Activated CD8-positive, alpha-beta memory T cell treated with anti-CD3 and anti-CD28 coated beads, Interleukin-2, amount 10 ng/mL, durations not matched to agents 7 days and 5 days (primary cell): ENCODE data around the gene RDH12. TPM values are rescaled to one million over a fixed set of nuclear protein-coding genes. Genes with fewer than 3 reads are reported as not detected.
A peak's percentile ranks its signal among the peaks of the same experiment; 100 is the strongest.
"Not testable (repeated sequence)": the region's sequence is repeated elsewhere in the genome, so short reads cannot be mapped to it uniquely, and the experiment has no call there.

ENCODE experiments used
- ATAC-seq: fragments of 150-1000 bp; cut with Tn5 transposase; one replicate; pipeline ENCODE4 v1.10.0; 2021; ENCODE audit warnings: moderate library complexity
- CTCF ChIA-PET: fragments of 350-600 bp; sonication (Branson Sonifier 250); formaldehyde crosslinking; loops from one replicate; lab custom pipeline; 2021; ENCODE audit warnings: antibody characterized with exemption; lab: Charles Lee
- DNase-seq: peaks from one replicate; pipeline ENCODE4 v3.0.0-alpha.2; 2020
- H3K27ac Mint-ChIP-seq: one replicate; pipeline ENCODE4 v1.8.0; 2021; ENCODE audit warnings: mild to moderate bottlenecking, mixed read lengths
- H3K27me3 Mint-ChIP-seq: one replicate; pipeline ENCODE4 v1.8.0; 2021; ENCODE audit warnings: mixed read lengths
- H3K36me3 Mint-ChIP-seq: one replicate; pipeline ENCODE4 v1.8.0; 2021; ENCODE audit warnings: mild to moderate bottlenecking, mixed read lengths
- H3K4me1 Mint-ChIP-seq: one replicate; pipeline ENCODE4 v1.8.0; 2021; ENCODE audit warnings: mixed read lengths
- H3K4me3 Mint-ChIP-seq: one replicate; pipeline ENCODE4 v1.8.0; 2021; ENCODE audit warnings: mild to moderate bottlenecking, moderate library complexity, mixed read lengths
- H3K9me3 Mint-ChIP-seq: one replicate; pipeline ENCODE4 v1.8.0; 2022; ENCODE audit warnings: low read depth, mixed read lengths
- total RNA-seq, 2 experiments: library from RNA; stranded (reverse); gene quantifications; one replicate each; pipeline ENCODE4 v1.2.3, GENCODE V29; 2021

Gene RDH12
- total RNA-seq, 2 experiments from 2014 or later = not detected

DNA sequence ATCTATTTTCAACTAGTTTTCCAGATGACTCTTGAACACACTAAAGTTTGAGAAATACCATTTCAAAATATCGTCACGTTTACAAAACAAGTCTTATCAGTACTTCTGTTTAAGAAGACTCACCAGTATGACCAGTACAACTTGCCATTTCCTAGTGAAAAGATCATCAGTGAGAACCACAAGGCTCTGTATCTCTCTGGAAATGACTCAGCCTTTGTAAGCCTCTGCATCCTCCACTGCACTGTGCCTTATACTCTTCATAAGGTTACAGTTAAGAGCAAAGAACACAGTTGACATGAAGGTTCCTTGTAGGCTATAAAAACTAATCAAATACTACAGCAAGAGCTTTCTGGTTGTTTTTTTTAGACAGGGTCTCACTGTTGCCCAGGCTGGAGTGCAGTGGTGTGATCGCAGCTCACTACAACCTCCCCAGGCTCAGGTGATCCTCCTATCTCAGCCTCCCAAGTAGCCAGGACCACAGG lies 21.5 kb upstream of the RDH12 start:
- CTCF ChIA-PET = interaction anchor here (1.0 to 1.2 kb wide), 4 partner anchors 24 to 96 kb away, joined by 3 to 4 read pairs (median 3); partner anchors contain the start of gene PIGH
- Mint-ChIP-seq H3K9me3 (no peaks in the 10 kb centered on the region), H3K27ac (peak overlapping the region; percentile 79), H3K36me3 (peaks cover 60% of the 10 kb centered on the region), H3K27me3 (no peaks in the 10 kb centered on the region), H3K4me3 (no peak overlapping the region), H3K4me1 (peaks cover 43% of the 10 kb centered on the region)
- DNase-seq (peak; percentile 72), ATAC-seq (peak; percentile 99)

DNA sequence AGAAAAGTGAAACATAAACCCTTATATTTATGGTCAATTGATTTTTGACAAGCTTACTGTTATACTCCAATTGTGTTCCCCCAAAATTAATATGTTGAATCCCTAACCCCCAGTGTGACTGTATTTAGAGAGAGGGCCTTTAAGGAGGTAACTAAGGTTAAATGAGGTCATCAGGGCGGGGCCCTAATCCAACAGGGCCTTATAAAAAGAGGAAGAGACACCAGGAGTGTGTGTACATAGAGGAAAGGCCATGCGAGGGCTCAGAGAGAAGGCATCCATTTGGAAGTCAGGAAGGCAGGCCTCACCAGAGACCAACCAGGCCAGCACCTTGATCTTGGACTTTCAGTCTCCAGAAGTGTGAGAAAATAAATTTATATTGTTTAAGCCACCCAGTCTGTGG lies 20.7 kb upstream of the RDH12 start:
- H3K4me1 Mint-ChIP-seq = peaks cover 41% of the 10 kb centered on the region
- H3K27me3 Mint-ChIP-seq = no peaks in the 10 kb centered on the region
- no peak for ATAC-seq
- H3K4me3 Mint-ChIP-seq = no peak overlapping the region
- H3K36me3 Mint-ChIP-seq = peaks cover 66% of the 10 kb centered on the region
- DNase-seq = no peak
- H3K9me3 Mint-ChIP-seq = no peaks in the 10 kb centered on the region
- CTCF ChIA-PET = interaction anchor here (1.0 to 1.2 kb wide), 4 partner anchors 23 to 96 kb away, joined by 3 to 4 read pairs (median 3); partner anchors contain the start of gene PIGH
- peak overlapping the region; percentile 79 for H3K27ac Mint-ChIP-seq

- no peak overlapping the region for H3K4me3 Mint-ChIP-seq
- H3K27ac Mint-ChIP-seq = no peak overlapping the region
- H3K9me3 Mint-ChIP-seq = no peaks in the 10 kb centered on the region
- peaks cover 32% of the 10 kb centered on the region for H3K4me1 Mint-ChIP-seq
- ATAC-seq (no peak), DNase-seq (no peak)
- CTCF ChIA-PET = no interaction called here
- H3K36me3 Mint-ChIP-seq = peaks cover 71% of the 10 kb centered on the region
- no peaks in the 10 kb centered on the region for H3K27me3 Mint-ChIP-seq
Observed at GRCh38 chr14:67683842-67684241, 17.8 kb upstream of the RDH12 start.

DNA sequence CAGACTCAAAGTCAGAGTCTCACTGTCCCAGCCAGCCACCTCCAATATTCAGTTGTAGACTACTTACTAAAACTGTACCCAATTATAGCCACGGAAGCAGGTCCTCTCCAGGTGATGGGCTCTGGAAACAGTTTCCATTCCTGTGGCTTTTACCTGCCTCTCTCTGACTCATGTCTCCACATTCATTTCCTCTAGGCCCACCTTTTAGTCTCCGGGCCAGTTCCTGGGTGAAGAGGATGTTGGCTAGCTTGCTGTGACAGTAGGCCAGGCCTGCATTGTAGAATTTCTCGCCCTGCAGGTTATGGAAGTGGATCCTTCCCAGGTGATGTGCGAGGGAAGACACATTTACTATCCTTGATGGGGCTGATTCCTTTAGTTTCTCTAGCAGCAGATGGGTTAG lies 11.7 kb upstream of the RDH12 start:
- no peak for ATAC-seq
- peaks cover 32% of the 10 kb centered on the region for H3K4me1 Mint-ChIP-seq
- DNase-seq = no peak
- no peak overlapping the region for H3K4me3 Mint-ChIP-seq
- H3K27me3 Mint-ChIP-seq = no peaks in the 10 kb centered on the region
- peaks cover 62% of the 10 kb centered on the region for H3K36me3 Mint-ChIP-seq
- CTCF ChIA-PET = interaction anchor here (1.6 kb wide), 1 partner anchor 14 kb away, joined by 4 read pairs; no protein-coding TSS in a partner anchor
- no peaks in the 10 kb centered on the region for H3K9me3 Mint-ChIP-seq
- peak overlapping the region; percentile 39 for H3K27ac Mint-ChIP-seq

DNA sequence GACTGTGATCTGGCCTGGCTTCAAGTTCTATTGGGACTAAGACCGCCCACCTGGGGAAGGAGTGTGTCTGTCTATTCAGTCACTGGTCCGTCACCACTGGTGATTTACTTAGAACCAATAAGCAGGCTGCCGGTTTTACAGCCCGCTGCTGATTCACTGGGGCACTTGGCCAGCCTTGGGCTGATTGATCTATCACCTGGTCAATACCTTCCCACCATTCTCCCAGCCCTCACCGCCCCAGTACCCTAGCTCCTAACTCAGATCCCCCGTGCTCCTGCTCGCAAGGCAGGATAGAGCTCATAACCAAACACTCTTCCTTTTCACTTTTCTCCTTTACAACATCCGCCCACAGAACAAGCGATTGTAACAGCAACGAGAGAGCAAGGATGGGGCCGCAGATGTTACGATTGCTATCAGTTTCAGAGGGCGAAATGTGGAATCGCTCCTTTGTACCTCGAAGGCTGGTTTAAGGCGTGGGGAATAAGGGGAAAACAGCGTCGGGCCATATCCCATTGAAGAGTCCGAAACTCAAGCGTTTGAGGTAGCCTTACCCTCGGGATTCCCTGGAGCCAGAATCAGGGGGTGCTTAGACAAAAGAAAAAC lies 6.8 kb upstream of the RDH12 start:
- H3K9me3 Mint-ChIP-seq = no peaks in the 10 kb centered on the region
- peak overlapping the region; percentile 91 for H3K27ac Mint-ChIP-seq
- H3K4me1 Mint-ChIP-seq = peaks cover 37% of the 10 kb centered on the region
- peak; percentile 91 for DNase-seq
- H3K27me3 Mint-ChIP-seq = no peaks in the 10 kb centered on the region
- CTCF ChIA-PET = interaction anchor here (0.8 to 2.9 kb wide), 9 partner anchors 9 to 268 kb away, joined by 3 to 22 read pairs (median 7); partner anchors contain the start of gene PIGH
- ATAC-seq = peak; percentile 94
- peaks cover 23% of the 10 kb centered on the region for H3K36me3 Mint-ChIP-seq
- peak overlapping the region; percentile 85 for H3K4me3 Mint-ChIP-seq

DNA sequence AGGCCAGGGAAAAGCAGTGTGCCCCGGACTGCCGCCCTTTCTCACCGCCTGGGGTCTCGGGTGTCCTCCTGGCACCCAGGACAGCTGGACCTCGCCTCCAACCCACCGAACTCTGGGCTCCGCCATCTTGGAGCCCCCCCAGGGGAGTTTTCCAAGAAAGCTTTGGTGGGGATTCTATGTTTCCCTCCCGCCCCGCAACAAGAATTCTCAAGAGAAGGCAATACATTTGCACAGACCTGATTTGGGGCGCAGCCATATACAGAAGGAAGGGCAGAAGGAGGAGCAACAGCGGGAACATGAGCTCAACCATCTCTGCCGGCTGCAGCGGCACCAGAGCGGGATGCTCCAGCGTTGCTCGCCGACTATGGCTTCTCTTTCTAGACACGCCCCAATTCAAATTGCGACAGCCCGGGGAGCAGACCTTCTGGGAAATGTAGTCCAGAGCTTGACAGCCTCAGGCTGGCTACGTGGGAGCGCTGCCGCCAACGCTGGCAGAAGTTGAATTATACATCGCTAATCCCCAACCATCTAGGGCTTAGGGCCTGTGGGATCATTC lies 6.2 kb upstream of the RDH12 start, which contains the start of gene RDH11:
TSS of gene RDH11 (minus strand) at position 371 of the 556 bp plus-strand sequence. CDS start at position 310, 61 bp downstream.
- CTCF ChIA-PET = interaction anchor here (0.7 to 2.9 kb wide), 11 partner anchors 9 to 269 kb away, joined by 3 to 22 read pairs (median 3); partner anchors contain the start of gene PIGH
- no peaks in the 10 kb centered on the region for H3K9me3 Mint-ChIP-seq
- peaks cover 18% of the 10 kb centered on the region for H3K36me3 Mint-ChIP-seq
- peak within 1 kb of the TSS; percentile 85 for H3K4me3 Mint-ChIP-seq
- peaks cover 33% of the 10 kb centered on the region for H3K4me1 Mint-ChIP-seq
- ATAC-seq (peak; percentile 89), DNase-seq (peak; percentile 92)
- peak within 1 kb of the TSS; percentile 91 for H3K27ac Mint-ChIP-seq
- H3K27me3 Mint-ChIP-seq = no peaks in the 10 kb centered on the region

- Mint-ChIP-seq H3K36me3 (peaks cover 5% of the 10 kb centered on the region), H3K27me3 (no peaks in the 10 kb centered on the region), H3K4me3 (no peak overlapping the region), H3K9me3 (no peaks in the 10 kb centered on the region), H3K4me1 (peaks cover 27% of the 10 kb centered on the region), H3K27ac (no peak overlapping the region)
- ATAC-seq (no peak), DNase-seq (no peak)
- CTCF ChIA-PET = interaction anchor here (0.6 to 1.7 kb wide), 3 partner anchors 8 to 78 kb away, joined by 3 to 7 read pairs (median 3); no protein-coding TSS in a partner anchor
Observed at GRCh38 chr14:67697006-67697405, 4.7 kb upstream of the RDH12 start.

- ATAC-seq = no peak
- Mint-ChIP-seq H3K4me1 (peaks cover 17% of the 10 kb centered on the region), H3K27me3 (no peaks in the 10 kb centered on the region)
Observed at GRCh38 chr14:67698179-67698578, 3.5 kb upstream of the RDH12 start.

GRCh38 chr14:67703997-67704396 lies 2.3 kb downstream of the RDH12 start:
- H3K36me3 Mint-ChIP-seq = peaks cover 2% of the 10 kb centered on the region
- no peaks in the 10 kb centered on the region for H3K9me3 Mint-ChIP-seq
- CTCF ChIA-PET = interaction anchor here (0.7 to 4.6 kb wide), 54 partner anchors 9 to 312 kb away, joined by 3 to 78 read pairs (median 4); partner anchors contain the start of genes ARG2, PIGH, PLEKHH1 and RDH11
- peaks cover 4% of the 10 kb centered on the region for H3K27me3 Mint-ChIP-seq
- H3K4me1 Mint-ChIP-seq = peaks cover 3% of the 10 kb centered on the region
- DNase-seq (no peak), ATAC-seq (no peak)
- H3K27ac Mint-ChIP-seq = no peak overlapping the region
- no peak overlapping the region for H3K4me3 Mint-ChIP-seq

More at GRCh38 chr14:67698179-67698578, 3.5 kb upstream of the RDH12 start:
- no peaks in the 10 kb centered on the region for H3K9me3 Mint-ChIP-seq
- no peak overlapping the region for H3K4me3 Mint-ChIP-seq
- H3K27ac Mint-ChIP-seq = no peak overlapping the region
- DNase-seq = no peak
- CTCF ChIA-PET = interaction anchor here (1.3 to 1.7 kb wide), 3 partner anchors 25 to 114 kb away, joined by 3 to 7 read pairs (median 5); no protein-coding TSS in a partner anchor
- no peaks in the 10 kb centered on the region for H3K36me3 Mint-ChIP-seq

- peaks cover 4% of the 10 kb centered on the region for H3K36me3 Mint-ChIP-seq
- H3K4me1 Mint-ChIP-seq = peaks cover 3% of the 10 kb centered on the region
- no peak overlapping the region for H3K4me3 Mint-ChIP-seq
- DNase-seq = no peak
- peaks cover 4% of the 10 kb centered on the region for H3K27me3 Mint-ChIP-seq
- peak; percentile 85 for ATAC-seq
- no peaks in the 10 kb centered on the region for H3K9me3 Mint-ChIP-seq
- CTCF ChIA-PET = interaction anchor here (0.7 to 4.6 kb wide), 56 partner anchors 9 to 313 kb away, joined by 3 to 78 read pairs (median 4); partner anchors contain the start of genes ARG2, PIGH, PLEKHH1 and RDH11
- H3K27ac Mint-ChIP-seq = no peak overlapping the region
Observed at GRCh38 chr14:67704484-67705089, 2.9 kb downstream of the RDH12 start.

GRCh38 chr14:67705211-67705610 lies 3.5 kb downstream of the RDH12 start:
- Mint-ChIP-seq H3K27me3 (peaks cover 4% of the 10 kb centered on the region), H3K27ac (no peak overlapping the region), H3K36me3 (peaks cover 7% of the 10 kb centered on the region), H3K9me3 (peaks cover 4% of the 10 kb centered on the region), H3K4me1 (peaks cover 3% of the 10 kb centered on the region), H3K4me3 (no peak overlapping the region)
- DNase-seq (no peak), ATAC-seq (no peak)
- CTCF ChIA-PET = interaction anchor here (0.9 to 4.6 kb wide), 29 partner anchors 8 to 290 kb away, joined by 3 to 78 read pairs (median 6); partner anchors contain the start of genes ARG2, PIGH and RDH11

DNA sequence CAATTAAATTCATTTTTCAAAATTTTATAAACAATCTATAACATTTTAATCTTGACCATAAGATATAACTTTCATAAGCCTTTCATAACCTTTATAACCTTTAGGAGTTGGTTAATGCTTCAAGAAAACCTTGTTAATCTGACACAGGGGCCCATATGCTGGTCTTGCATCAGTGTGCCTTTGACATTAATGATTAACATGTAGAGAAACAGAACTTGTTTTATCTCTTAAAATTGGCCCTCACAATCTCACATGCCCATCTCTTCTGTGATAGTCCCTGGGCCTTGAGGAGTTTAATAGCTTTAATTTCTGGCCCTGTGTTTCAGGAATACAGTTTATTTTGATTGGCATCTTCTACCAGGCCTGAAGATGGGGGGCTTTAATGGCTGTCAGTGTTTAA lies 7.7 kb downstream of the RDH12 start:
- H3K9me3 Mint-ChIP-seq, ATAC-seq, CTCF ChIA-PET, H3K36me3 Mint-ChIP-seq, DNase-seq, H3K4me3 Mint-ChIP-seq, H3K4me1 Mint-ChIP-seq, H3K27ac Mint-ChIP-seq: not testable (repeated sequence)
- peaks cover 11% of the 10 kb centered on the region for H3K27me3 Mint-ChIP-seq

DNA sequence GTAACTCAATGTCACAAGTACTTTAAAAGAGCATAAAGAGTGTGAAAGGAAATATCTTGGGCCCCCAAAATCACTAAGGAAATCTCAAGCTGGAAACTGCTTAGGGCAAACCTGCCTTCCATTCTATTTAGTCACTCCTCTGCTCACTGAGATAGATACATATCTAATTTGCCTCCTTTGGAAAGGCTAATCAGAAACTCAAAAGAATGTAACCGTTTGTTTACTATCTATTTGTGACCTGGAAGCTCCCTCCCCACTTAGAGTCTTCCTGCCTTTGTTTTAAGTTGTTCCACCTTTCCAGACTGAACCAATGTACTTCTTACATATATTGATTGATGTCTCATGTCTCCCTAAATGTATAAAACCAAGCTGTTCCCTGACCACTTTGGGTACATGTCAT lies 8.1 kb downstream of the RDH12 start:
- CTCF ChIA-PET, H3K27ac Mint-ChIP-seq, H3K4me3 Mint-ChIP-seq, H3K27me3 Mint-ChIP-seq, DNase-seq, H3K9me3 Mint-ChIP-seq, ATAC-seq, H3K4me1 Mint-ChIP-seq, H3K36me3 Mint-ChIP-seq: not testable (repeated sequence)
